ENCODE results near the gene CDK19.

CDK19 gene

GRCh38 chr6:110735666-110736065 is 79.6 kb downstream of the CDK19 start:
- Histone ChIP-seq H3K27ac (ENCODE audit: low read length, poor library complexity, severe bottlenecking) (no peak overlapping the region), H4K91ac (ENCODE audit: low read length) (no peak overlapping the region), H3K4me2 (ENCODE audit: low read length, poor library complexity, severe bottlenecking) (no peak overlapping the region), H2AFZ (ENCODE audit: low read depth, low read length) (no peak overlapping the region), H3K18ac (ENCODE audit: low read depth in 1 of 2, low read length in 2 of 2) (no peak overlapping the region), H3K4me1 (ENCODE audit: control insufficient read depth, insufficient read depth, low read depth, low read length) (peaks cover 3% of the 10 kb centered on the region), H3K23ac (ENCODE audit: low read length in 2 of 2) (no peak overlapping the region), H3K4ac (ENCODE audit: low read depth in 1 of 2, low read length in 2 of 2) (no peak overlapping the region), H3K9me3 (ENCODE audit: control insufficient read depth, low read length) (peaks cover 2% of the 10 kb centered on the region), H2BK5ac (ENCODE audit: low read depth, low read length, poor library complexity, severe bottlenecking) (no peak overlapping the region), H3K36me3 (ENCODE audit: control insufficient read depth in 1 of 2, insufficient read depth in 2 of 2, low read depth in 1 of 2, low read length in 2 of 2) (peaks cover 3 to 11% of the 10 kb centered on the region in 2 experiments), H3K14ac (ENCODE audit: low read length in 2 of 2) (no peak overlapping the region), H3K4me3 (ENCODE audit: insufficient read depth in 1 of 2, low read depth in 1 of 2, low read length in 2 of 2) (no peak overlapping the region), H3K27me3 (ENCODE audit: control insufficient read depth in 1 of 2, insufficient read depth in 1 of 2, low read length in 2 of 2) (no peaks in the 10 kb centered on the region), H2BK120ac (ENCODE audit: low read depth, low read length) (no peak overlapping the region), H2BK12ac (ENCODE audit: low read length in 2 of 2) (no peak overlapping the region), H3K9ac (ENCODE audit: low read length) (no peak overlapping the region), H2BK15ac (ENCODE audit: low read depth, poor library complexity, severe bottlenecking) (no peak overlapping the region), H3K79me1 (replicated peaks; ENCODE audit: low read length, poor library complexity, severe bottlenecking) (peaks cover 3% of the 10 kb centered on the region), H4K8ac (ENCODE audit: low read length) (no peak overlapping the region), H2AK5ac (ENCODE audit: low read length, severe bottlenecking) (no peak overlapping the region)
- no peak for DNase-seq
- 97% methylated on average over 3 of the region's 4 CpGs for WGBS

GRCh38 chr6:110731898-110732297 is 83.4 kb downstream of the CDK19 start:
- H2BK15ac ChIP-seq (ENCODE audit: low read depth, poor library complexity, severe bottlenecking) = no peak overlapping the region
- H3K79me1 ChIP-seq (replicated peaks; ENCODE audit: low read length, poor library complexity, severe bottlenecking) = peaks cover 6% of the 10 kb centered on the region
- H4K8ac ChIP-seq (ENCODE audit: low read length) = no peak overlapping the region
- H3K4me1 ChIP-seq (ENCODE audit: control insufficient read depth, insufficient read depth, low read depth, low read length) = no peaks in the 10 kb centered on the region
- no peak overlapping the region for H3K9ac ChIP-seq (ENCODE audit: low read length)
- no peak overlapping the region for H2BK5ac ChIP-seq (ENCODE audit: low read depth, low read length, poor library complexity, severe bottlenecking)
- no peak overlapping the region for H2AFZ ChIP-seq (ENCODE audit: low read depth, low read length)
- no peak overlapping the region for H3K23ac ChIP-seq (ENCODE audit: low read length in 2 of 2)
- no peak overlapping the region for H2BK12ac ChIP-seq (ENCODE audit: low read length in 2 of 2)
- no peaks in the 10 kb centered on the region for H3K27me3 ChIP-seq (ENCODE audit: control insufficient read depth in 1 of 2, insufficient read depth in 1 of 2, low read length in 2 of 2)
- no peak overlapping the region for H3K14ac ChIP-seq (ENCODE audit: low read length in 2 of 2)
- no peak overlapping the region for H3K18ac ChIP-seq (ENCODE audit: low read depth in 1 of 2, low read length in 2 of 2)
- H2AK5ac ChIP-seq (ENCODE audit: low read length, severe bottlenecking) = no peak overlapping the region
- H2BK120ac ChIP-seq (ENCODE audit: low read depth, low read length) = no peak overlapping the region
- H3K27ac ChIP-seq (ENCODE audit: low read length, poor library complexity, severe bottlenecking) = no peak overlapping the region
- peaks cover 3 to 5% of the 10 kb centered on the region in 2 experiments for H3K36me3 ChIP-seq (ENCODE audit: control insufficient read depth in 1 of 2, insufficient read depth in 2 of 2, low read depth in 1 of 2, low read length in 2 of 2)
- no peaks in the 10 kb centered on the region for H3K9me3 ChIP-seq (ENCODE audit: control insufficient read depth, low read length)
- no peak overlapping the region for H3K4me3 ChIP-seq (ENCODE audit: insufficient read depth in 1 of 2, low read depth in 1 of 2, low read length in 2 of 2)
- no peak overlapping the region for H3K4ac ChIP-seq (ENCODE audit: low read depth in 1 of 2, low read length in 2 of 2)
- 97% methylated on average over 2 of the region's 3 CpGs for WGBS
- H3K4me2 ChIP-seq (ENCODE audit: low read length, poor library complexity, severe bottlenecking) = no peak overlapping the region
- DNase-seq = no peak
- H4K91ac ChIP-seq (ENCODE audit: low read length) = no peak overlapping the region

- Histone ChIP-seq H3K27me3 (ENCODE audit: control insufficient read depth in 1 of 2, insufficient read depth in 1 of 2, low read length in 2 of 2) (no peaks in the 10 kb centered on the region), H2BK120ac (ENCODE audit: low read depth, low read length) (no peak overlapping the region), H2BK12ac (ENCODE audit: low read length in 2 of 2) (no peak overlapping the region), H3K9ac (ENCODE audit: low read length) (no peak overlapping the region), H3K23ac (ENCODE audit: low read length in 2 of 2) (no peak overlapping the region), H3K18ac (ENCODE audit: low read depth in 1 of 2, low read length in 2 of 2) (no peak overlapping the region), H2AK5ac (ENCODE audit: low read length, severe bottlenecking) (no peak overlapping the region), H3K9me3 (ENCODE audit: control insufficient read depth, low read length) (no peaks in the 10 kb centered on the region), H2AFZ (ENCODE audit: low read depth, low read length) (no peak overlapping the region), H4K91ac (ENCODE audit: low read length) (no peak overlapping the region), H3K4me1 (ENCODE audit: control insufficient read depth, insufficient read depth, low read depth, low read length) (no peaks in the 10 kb centered on the region), H2BK15ac (ENCODE audit: low read depth, poor library complexity, severe bottlenecking) (no peak overlapping the region), H3K4me2 (ENCODE audit: low read length, poor library complexity, severe bottlenecking) (no peak overlapping the region), H3K36me3 (ENCODE audit: control insufficient read depth in 1 of 2, insufficient read depth in 2 of 2, low read depth in 1 of 2, low read length in 2 of 2) (peaks cover 3 to 5% of the 10 kb centered on the region in 2 experiments), H3K14ac (ENCODE audit: low read length in 2 of 2) (no peak overlapping the region), H3K4me3 (ENCODE audit: insufficient read depth in 1 of 2, low read depth in 1 of 2, low read length in 2 of 2) (no peak overlapping the region), H4K8ac (ENCODE audit: low read length) (no peak overlapping the region), H3K4ac (ENCODE audit: low read depth in 1 of 2, low read length in 2 of 2) (no peak overlapping the region), H2BK5ac (ENCODE audit: low read depth, low read length, poor library complexity, severe bottlenecking) (no peak overlapping the region), H3K79me1 (replicated peaks; ENCODE audit: low read length, poor library complexity, severe bottlenecking) (peaks cover 6% of the 10 kb centered on the region), H3K27ac (ENCODE audit: low read length, poor library complexity, severe bottlenecking) (no peak overlapping the region)
- DNase-seq = no peak
- 96% methylated on average over 4 of the region's 4 CpGs for WGBS
These were observed 84.1 kb downstream of the CDK19 start for GRCh38 chr6:110731196-110731595.

- H3K14ac ChIP-seq (ENCODE audit: low read length in 2 of 2) = no peak overlapping the region
- peaks cover 0 to 3% of the 10 kb centered on the region in 2 experiments for H3K36me3 ChIP-seq (ENCODE audit: control insufficient read depth in 1 of 2, insufficient read depth in 2 of 2, low read depth in 1 of 2, low read length in 2 of 2)
- no peak overlapping the region for H2AK5ac ChIP-seq (ENCODE audit: low read length, severe bottlenecking)
- no peak overlapping the region for H3K18ac ChIP-seq (ENCODE audit: low read depth in 1 of 2, low read length in 2 of 2)
- H3K4me2 ChIP-seq (ENCODE audit: low read length, poor library complexity, severe bottlenecking) = no peak overlapping the region
- no peak overlapping the region for H3K4me3 ChIP-seq (ENCODE audit: insufficient read depth in 1 of 2, low read depth in 1 of 2, low read length in 2 of 2)
- WGBS = 100% methylated on average over 1 of the region's 1 CpG
- no peaks in the 10 kb centered on the region for H3K27me3 ChIP-seq (ENCODE audit: control insufficient read depth in 1 of 2, insufficient read depth in 1 of 2, low read length in 2 of 2)
- H3K4ac ChIP-seq (ENCODE audit: low read depth in 1 of 2, low read length in 2 of 2) = no peak overlapping the region
- H2BK12ac ChIP-seq (ENCODE audit: low read length in 2 of 2) = no peak overlapping the region
- H3K79me1 ChIP-seq (replicated peaks; ENCODE audit: low read length, poor library complexity, severe bottlenecking) = peaks cover 7% of the 10 kb centered on the region
- no peak overlapping the region for H2BK5ac ChIP-seq (ENCODE audit: low read depth, low read length, poor library complexity, severe bottlenecking)
- H3K27ac ChIP-seq (ENCODE audit: low read length, poor library complexity, severe bottlenecking) = no peak overlapping the region
- H2AFZ ChIP-seq (ENCODE audit: low read depth, low read length) = no peak overlapping the region
- H4K8ac ChIP-seq (ENCODE audit: low read length) = no peak overlapping the region
- H3K23ac ChIP-seq (ENCODE audit: low read length in 2 of 2) = no peak overlapping the region
- no peak overlapping the region for H3K9ac ChIP-seq (ENCODE audit: low read length)
- H2BK15ac ChIP-seq (ENCODE audit: low read depth, poor library complexity, severe bottlenecking) = no peak overlapping the region
- H4K91ac ChIP-seq (ENCODE audit: low read length) = no peak overlapping the region
- H3K4me1 ChIP-seq (ENCODE audit: control insufficient read depth, insufficient read depth, low read depth, low read length) = no peaks in the 10 kb centered on the region
- no peak overlapping the region for H2BK120ac ChIP-seq (ENCODE audit: low read depth, low read length)
- H3K9me3 ChIP-seq (ENCODE audit: control insufficient read depth, low read length) = no peaks in the 10 kb centered on the region
- DNase-seq = no peak
These were observed 86.8 kb downstream of the CDK19 start for GRCh38 chr6:110728501-110728900.
